Stimulated activated CD4-positive, alpha-beta T cell treated with anti-CD3 and anti-CD28 coated beads, TNF-alpha, amount 100 ng/mL, for 4 hours (primary cell): ENCODE results near the gene BBS7.

Experiments
- DNase-seq, 3 experiments: peaks; one replicate each; pipeline ENCODE4 v3.0.0-alpha.2; 2020; ENCODE audit warnings: low read depth in 3 of 3

BBS7 gene

GRCh38 chr4:121791481-121791880 is 78.8 kb downstream of the BBS7 start:
- no peak for DNase-seq

- no peak for DNase-seq
Observed at GRCh38 chr4:121790976-121791375, 79.3 kb downstream of the BBS7 start.

GRCh38 chr4:121789960-121790829 is 80.1 kb downstream of the BBS7 start:
- DNase-seq: no peak

GRCh38 chr4:121789455-121789854 is 80.8 kb downstream of the BBS7 start:
- no peak for DNase-seq

- DNase-seq: no peak
Observed at GRCh38 chr4:121788896-121789295, 81.4 kb downstream of the BBS7 start.

GRCh38 chr4:121786221-121786620 is 84.1 kb downstream of the BBS7 start:
- DNase-seq: no peak

- DNase-seq: no peak
Observed at GRCh38 chr4:121785479-121785878, 84.8 kb downstream of the BBS7 start.

- no peak for DNase-seq
Observed at GRCh38 chr4:121784975-121785374, 85.3 kb downstream of the BBS7 start.

GRCh38 chr4:121784401-121784800 is 85.9 kb downstream of the BBS7 start:
- DNase-seq: no peak

GRCh38 chr4:121783210-121783609 is 87.1 kb downstream of the BBS7 start:
- DNase-seq: no peak

- no peak for DNase-seq
Observed at GRCh38 chr4:121778991-121779628, 91.2 kb downstream of the BBS7 start.

GRCh38 chr4:121777625-121778024 is 92.6 kb downstream of the BBS7 start:
- no peak for DNase-seq

- no peak for DNase-seq
Observed at GRCh38 chr4:121776610-121777401, 93.5 kb downstream of the BBS7 start.
